Natural killer cell (primary cell): ENCODE results near the gene SH3BP2. TPM values are rescaled to one million over a fixed set of nuclear protein-coding genes. Genes with fewer than 3 reads are reported as not detected.
A peak's percentile ranks its signal among the peaks of the same experiment; 100 is the strongest.

ENCODE experiments used
- ATAC-seq, 3 donors: fragments of 150-1000 bp in 2 of 3; fragments of 200-7000 bp in 1 of 3; cut with Tn5 transposase; 1 replicate in 1 of 3; 2 replicates in 2 of 3; pipeline ENCODE4 v1.10.0; 2021; ENCODE audit warnings: mild to moderate bottlenecking in 2 of 3, moderate library complexity in 2 of 3
- DNase-seq, 2 donors: peaks; one replicate each; pipeline versions ENCODE4 v3.0.0 to v3.0.0-alpha.2; 2013 to 2021; ENCODE audit warnings: mixed read lengths in 1 of 2
- H3K27ac ChIP-seq: one replicate; pipeline ENCODE4 v1.5.1; 2013; ENCODE audit warnings: mild to moderate bottlenecking, low read length
- H3K27me3 ChIP-seq: one replicate; pipeline ENCODE4 v1.6.1; 2013; ENCODE audit warnings: low read length; ENCODE audit not compliant: control insufficient read depth, insufficient read depth
- H3K36me3 ChIP-seq: one replicate; pipeline ENCODE4 v1.6.1; 2013; ENCODE audit warnings: low read length; ENCODE audit not compliant: control insufficient read depth, insufficient read depth
- H3K4me1 ChIP-seq: one replicate; pipeline ENCODE4 v1.6.1; 2013; ENCODE audit warnings: low read length; ENCODE audit not compliant: control insufficient read depth, insufficient read depth
- H3K4me3 ChIP-seq: one replicate; pipeline ENCODE4 v1.5.1; 2013; ENCODE audit warnings: low read length
- H3K9me3 ChIP-seq: one replicate; pipeline ENCODE4 v1.6.1; 2013; ENCODE audit warnings: low read length; ENCODE audit not compliant: control insufficient read depth, insufficient read depth
- H3K27ac Mint-ChIP-seq, 2 donors: one replicate each; pipeline ENCODE4 v1.8.0; 2022; ENCODE audit warnings: mild to moderate bottlenecking in 2 of 2, mixed read lengths in 2 of 2, moderate library complexity in 1 of 2
- H3K27me3 Mint-ChIP-seq, 2 donors: one replicate each; pipeline ENCODE4 v1.8.0; 2022; ENCODE audit warnings: low read depth in 2 of 2, mixed read lengths in 2 of 2
- H3K36me3 Mint-ChIP-seq: one replicate; pipeline ENCODE4 v1.8.0; 2022; ENCODE audit warnings: mixed read lengths
- H3K4me1 Mint-ChIP-seq, 2 donors: one replicate each; pipeline ENCODE4 v1.8.0; 2022; ENCODE audit warnings: mixed read lengths in 2 of 2
- H3K4me3 Mint-ChIP-seq: one replicate; pipeline ENCODE4 v1.8.0; 2022; ENCODE audit warnings: mild to moderate bottlenecking, moderate library complexity, mixed read lengths
- H3K9me3 Mint-ChIP-seq, 2 donors: one replicate each; pipeline ENCODE4 v1.8.0; 2022; ENCODE audit warnings: mixed read lengths in 2 of 2
- CTCF ChIP-seq: fragments of 200-600 bp; IDR thresholded peaks from one replicate; pipeline ENCODE4 v1.8.0; 2022; ENCODE audit warnings: antibody characterized with exemption
- WGBS: methylation state at CpG from one replicate; pipeline ENCODE4 v1.1.7; 2013; ENCODE audit warnings: missing lambda C conversion rate; ENCODE audit not compliant: insufficient coverage; 5-methylcytosine and 5-hydroxymethylcytosine counted together
- intact Hi-C: fragments of 100-400 bp; cut with micrococcal nuclease; formaldehyde crosslinking; loops from one replicate; pipeline ENCODE4 v1.14.2; 2022
- total RNA-seq, 4 donors: library from RNA; stranded (reverse); fragments of 120-200 nt in 1 of 4; gene quantifications; one replicate each; pipeline versions ENCODE4 v1.2.3 to v1.2.4, GENCODE V29; 2013 to 2022

Gene SH3BP2
- total RNA-seq, 3 donors from 2014 or later (not counting 1 experiment from before 2014, with no cell fraction given): 213 to 283 (median 221) TPM

- Mint-ChIP-seq H3K4me3 (no peak overlapping the region), H3K27me3 (no peaks in the 10 kb centered on the region), H3K9me3 (no peaks in the 10 kb centered on the region), H3K27ac (no peak overlapping the region), H3K36me3 (no peaks in the 10 kb centered on the region), H3K4me1 (peaks cover 29 to 62% of the 10 kb centered on the region in 2 donors)
- H3K4me1 ChIP-seq: peaks cover 95% of the 10 kb centered on the region
- peak in 1 of 2 donors; percentile 8 for DNase-seq
- H3K9me3 ChIP-seq: no peaks in the 10 kb centered on the region
- no peak for ATAC-seq
- no peak for TF ChIP-seq CTCF
- 93% methylated on average over 27 of the region's 27 CpGs for WGBS
- H3K27me3 ChIP-seq: no peaks in the 10 kb centered on the region
- intact Hi-C loops: no loop called here
- no peak overlapping the region for H3K4me3 ChIP-seq
- no peak overlapping the region for H3K27ac ChIP-seq
- H3K36me3 ChIP-seq: no peaks in the 10 kb centered on the region
Measured at GRCh38 chr4:2795893-2796848, 3.3 kb downstream of the SH3BP2 start.

GRCh38 chr4:2796849-2797544 lies 4.1 kb downstream of the SH3BP2 start:
- no peak for TF ChIP-seq CTCF
- H3K4me3 Mint-ChIP-seq: no peak overlapping the region
- peaks cover 29 to 57% of the 10 kb centered on the region in 2 donors for H3K4me1 Mint-ChIP-seq
- Histone ChIP-seq H3K4me1 (peaks cover 97% of the 10 kb centered on the region), H3K27ac (peak overlapping the region; percentile 78), H3K27me3 (no peaks in the 10 kb centered on the region), H3K9me3 (no peaks in the 10 kb centered on the region), H3K36me3 (no peaks in the 10 kb centered on the region), H3K4me3 (no peak overlapping the region)
- no peaks in the 10 kb centered on the region for H3K27me3 Mint-ChIP-seq
- peak overlapping the region in 1 of 2 donors; percentile 80 for H3K27ac Mint-ChIP-seq
- H3K9me3 Mint-ChIP-seq: no peaks in the 10 kb centered on the region
- WGBS: 96% methylated on average over 13 of the region's 13 CpGs
- no peaks in the 10 kb centered on the region for H3K36me3 Mint-ChIP-seq
- DNase-seq: peak in 1 of 2 donors; percentile 13
- no peak for ATAC-seq
- intact Hi-C loops: no loop called here

GRCh38 chr4:2797545-2798305 lies 4.8 kb downstream of the SH3BP2 start:
- intact Hi-C loops: no loop called here
- Mint-ChIP-seq H3K4me1 (peaks cover 29 to 53% of the 10 kb centered on the region in 2 donors), H3K36me3 (no peaks in the 10 kb centered on the region), H3K27me3 (no peaks in the 10 kb centered on the region), H3K9me3 (no peaks in the 10 kb centered on the region), H3K4me3 (peak overlapping the region; percentile 60), H3K27ac (peak overlapping the region; percentile 71 to 80)
- no peak for TF ChIP-seq CTCF
- peak; percentile 17 to 63 (median 42) for ATAC-seq
- H3K9me3 ChIP-seq: no peaks in the 10 kb centered on the region
- peaks cover 92% of the 10 kb centered on the region for H3K4me1 ChIP-seq
- DNase-seq: peak in 1 of 2 donors; percentile 79
- no peak overlapping the region for H3K4me3 ChIP-seq
- H3K27me3 ChIP-seq: no peaks in the 10 kb centered on the region
- peak overlapping the region; percentile 78 for H3K27ac ChIP-seq
- no peaks in the 10 kb centered on the region for H3K36me3 ChIP-seq
- 46% methylated on average over 23 of the region's 23 CpGs for WGBS
